ENCODE data around the gene KCND3. TPM values are rescaled to one million over a fixed set of nuclear protein-coding genes. Genes with fewer than 3 reads are reported as not detected.

Gene KCND3
- total RNA-seq, 4 donors from 2014 or later, result 1.8 to 5.3 (median 4.2) TPM

GRCh38 chr1:111848852-111849545, 140.5 kb downstream of the KCND3 start:
- Histone ChIP-seq H3K9me3 (no peaks in the 10 kb centered on the region), H3K27ac (no peak overlapping the region), H3K36me3 (no peaks in the 10 kb centered on the region), H3K27me3 (no peaks in the 10 kb centered on the region), H3K4me3 (replicated peaks in 1 of 3) (no peak overlapping the region), H3K4me1 (no peaks in the 10 kb centered on the region)
- DNase-seq, result no peak
- intact Hi-C loops (cut with DNase I), result no loop called here
- TF ChIP-seq POLR2A (IDR thresholded peaks at IDR 0.05) (no peak), CTCF (IDR thresholded peaks at IDR 0.05) (no peak)
- 60 to 69% methylated on average over 6 to 7 of the region's 7 CpGs for WGBS, 2 donors

GRCh38 chr1:111847466-111847865, 142.0 kb downstream of the KCND3 start:
- DNase-seq, result no peak
- Histone ChIP-seq H3K36me3 (no peaks in the 10 kb centered on the region), H3K27me3 (no peaks in the 10 kb centered on the region), H3K27ac (no peak overlapping the region), H3K4me1 (no peaks in the 10 kb centered on the region), H3K9me3 (no peaks in the 10 kb centered on the region), H3K4me3 (replicated peaks in 1 of 3) (no peak overlapping the region)
- TF ChIP-seq POLR2A (IDR thresholded peaks at IDR 0.05) (no peak), CTCF (IDR thresholded peaks at IDR 0.05) (no peak)
- WGBS, 2 donors, result 77 to 85% methylated on average over 10 of the region's 10 CpGs
- intact Hi-C loops (cut with DNase I), result no loop called here

- no peak overlapping the region for H3K27ac ChIP-seq
- DNase-seq, result no peak
- H3K27me3 ChIP-seq, result no peaks in the 10 kb centered on the region
- intact Hi-C loops (cut with DNase I), result no loop called here
- no peaks in the 10 kb centered on the region for H3K9me3 ChIP-seq
- no peaks in the 10 kb centered on the region for H3K36me3 ChIP-seq
- no peaks in the 10 kb centered on the region for H3K4me1 ChIP-seq
- no peak overlapping the region for H3K4me3 ChIP-seq (replicated peaks in 1 of 3)
- no peak for TF ChIP-seq CTCF (IDR thresholded peaks at IDR 0.05)
- TF ChIP-seq POLR2A (IDR thresholded peaks at IDR 0.05), result no peak
- WGBS, 2 donors, result 84 to 88% methylated on average over 8 of the region's 8 CpGs
Observed at GRCh38 chr1:111846842-111847241, 142.6 kb downstream of the KCND3 start.

GRCh38 chr1:111843177-111843576, 146.3 kb downstream of the KCND3 start:
- TF ChIP-seq CTCF (IDR thresholded peaks at IDR 0.05) (no peak), POLR2A (IDR thresholded peaks at IDR 0.05) (no peak)
- WGBS, 2 donors, result 57 to 93% methylated on average over 1 to 2 of the region's 2 CpGs
- no peak for DNase-seq

GRCh38 chr1:111842411-111842810, 147.1 kb downstream of the KCND3 start:
- no peaks in the 10 kb centered on the region for H3K4me1 ChIP-seq
- DNase-seq, result no peak
- no peak overlapping the region for H3K27ac ChIP-seq
- TF ChIP-seq CTCF (IDR thresholded peaks at IDR 0.05) (no peak), POLR2A (IDR thresholded peaks at IDR 0.05) (no peak)
- intact Hi-C loops (cut with DNase I), result no loop called here
- no peak overlapping the region for H3K4me3 ChIP-seq (replicated peaks in 1 of 3)
- H3K36me3 ChIP-seq, result no peaks in the 10 kb centered on the region
- no peaks in the 10 kb centered on the region for H3K27me3 ChIP-seq
- H3K9me3 ChIP-seq, result no peaks in the 10 kb centered on the region
- WGBS, 2 donors, result 69 to 86% methylated on average over 3 of the region's 3 CpGs

More at GRCh38 chr1:111843177-111843576, 146.3 kb downstream of the KCND3 start:
- no peak overlapping the region for H3K4me3 ChIP-seq (replicated peaks in 1 of 3)
- no peaks in the 10 kb centered on the region for H3K27me3 ChIP-seq
- intact Hi-C loops (cut with DNase I), result no loop called here
- no peaks in the 10 kb centered on the region for H3K9me3 ChIP-seq
- no peaks in the 10 kb centered on the region for H3K36me3 ChIP-seq
- H3K27ac ChIP-seq, result no peak overlapping the region
- no peaks in the 10 kb centered on the region for H3K4me1 ChIP-seq

Data from thyroid gland (tissue), 4 donors.